ENCODE measurements around the gene WNT4. TPM values are rescaled to one million over a fixed set of nuclear protein-coding genes. Genes with fewer than 3 reads are reported as not detected.

The WNT4 gene
- total and polyA plus RNA-seq, 10 of the 15 experiments (the other 5 are each of a cell fraction or from before 2014, with no cell fraction given): 0.01 TPM; not detected in 9

- CTCF ChIA-PET: no interaction called here
- DNase-seq (ENCODE audit: low read depth, low spot score) (no peak), ATAC-seq (no peak), FAIRE-seq (no peak)
- Histone ChIP-seq H3K36me3 (ENCODE audit: control insufficient read depth in 2 of 2, insufficient read depth in 2 of 2, low read length in 1 of 2) (no peaks in the 10 kb centered on the region), H3K79me2 (ENCODE audit: control insufficient read depth, insufficient read depth, low read length) (no peaks in the 10 kb centered on the region), H3K4me2 (ENCODE audit: control insufficient read depth, insufficient read depth) (no peak overlapping the region), H3K9ac (ENCODE audit: control insufficient read depth, insufficient read depth, low read length) (no peak overlapping the region), H3K27me3 (replicated peaks in 1 of 2; ENCODE audit: control insufficient read depth in 2 of 2, insufficient read depth in 2 of 2, low read length in 1 of 2) (no peaks in the 10 kb centered on the region), H3K27ac (ENCODE audit: control insufficient read depth, insufficient read depth) (no peak overlapping the region), H4K20me1 (ENCODE audit: control insufficient read depth, insufficient read depth) (no peaks in the 10 kb centered on the region), H3K4me1 (ENCODE audit: control insufficient read depth, insufficient read depth, low read length) (peaks cover 5% of the 10 kb centered on the region; the same call in 1 of the 2 replicates), H3K9me3 (replicated peaks; ENCODE audit: control insufficient read depth, insufficient read depth, low read length) (no peaks in the 10 kb centered on the region), H3K4me3 (no peak overlapping the region), H2AFZ (ENCODE audit: control insufficient read depth, low read depth, low read length) (no peak overlapping the region)
- in situ Hi-C loops (cut with MboI) (no loop called here), intact Hi-C loops (cut with micrococcal nuclease; ENCODE audit: unreplicated experiment) (no loop called here)
- TF ChIP-seq MXI1 (IDR thresholded peaks at IDR 0.05; ENCODE audit: low read depth, low read length): no peak
- no peak for TF ChIP-seq RB1 (IDR thresholded peaks at IDR 0.05; ENCODE audit: borderline replicate concordance)
- no peak for TF ChIP-seq EGR1 (IDR thresholded peaks at IDR 0.05; ENCODE audit: borderline replicate concordance in 1 of 2, low read depth in 2 of 2, low read length in 2 of 2)
- no peak for TF ChIP-seq ATF3 (IDR thresholded peaks at IDR 0.05; ENCODE audit: borderline replicate concordance, extremely low read depth, low read depth, low read length)
- no peak for TF ChIP-seq TCF3 (IDR thresholded peaks at IDR 0.05; ENCODE audit: borderline replicate concordance, insufficient read depth, low read depth, low read length)
- no peak for TF ChIP-seq LARP7 (IDR thresholded peaks at IDR 0.05)
- no peak for TF ChIP-seq SKIL (IDR thresholded peaks at IDR 0.05; ENCODE audit: low read depth, poor library complexity, severe bottlenecking)
- 65% methylated on average over 6 of the region's 6 CpGs for WGBS (ENCODE audit: insufficient coverage, insufficient replicate concordance, low lambda C conversion rate, missing lambda C conversion rate)
- POLR2A ChIA-PET: no interaction called here
- SMC1A ChIA-PET (ENCODE audit: uncharacterized antibody, unreplicated experiment): no interaction called here
- RAD21 ChIA-PET (ENCODE audit: unreplicated experiment): no interaction called here
- BruUV-seq (replicated peaks): no TSS peak
Measured at GRCh38 chr1:22154626-22155025, 11.7 kb upstream of the WNT4 start.
